ENCODE results near the gene GTF3C4.
A peak's percentile ranks its signal among the peaks of the same experiment; 100 is the strongest.
"Not testable (repeated sequence)": the region's sequence is repeated elsewhere in the genome, so short reads cannot be mapped to it uniquely, and the experiment has no call there.

The GTF3C4 gene

GRCh38 chr9:132708239-132708638, 38.0 kb downstream of the GTF3C4 start:
- no peak for DNase-seq

DNA sequence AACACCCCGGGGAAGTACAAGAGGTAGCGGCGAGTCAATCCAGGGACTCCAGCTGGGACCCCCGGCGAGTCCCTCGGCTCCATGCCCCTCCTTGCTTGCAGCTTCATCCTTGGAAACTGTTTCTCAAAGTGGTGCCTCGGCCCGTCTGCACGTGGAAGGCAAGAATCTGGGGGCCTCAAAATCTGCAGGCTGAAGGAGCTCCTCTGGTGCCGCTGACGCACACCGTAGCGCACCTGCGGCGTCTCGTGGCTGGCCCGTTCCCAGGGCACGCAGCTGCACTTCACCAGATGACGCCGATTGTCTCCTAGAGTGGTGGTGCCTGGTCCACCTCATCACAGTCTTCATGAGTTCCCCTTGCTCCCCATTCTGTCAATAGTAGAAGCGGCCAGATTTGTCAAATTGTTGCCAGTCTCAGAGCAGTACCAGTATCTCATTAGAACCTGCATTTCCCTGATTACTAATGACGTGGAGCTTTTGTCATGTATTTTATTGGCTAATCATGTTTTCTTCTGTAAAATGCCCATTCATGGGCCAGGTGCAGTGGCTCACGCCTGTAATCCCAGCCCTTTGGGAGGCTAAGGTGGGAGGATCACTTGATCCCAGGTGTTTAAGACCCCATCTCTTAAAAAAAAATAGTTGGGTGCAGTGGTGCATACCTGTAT, 38.6 kb downstream of the GTF3C4 start:
- DNase-seq: no peak

DNA sequence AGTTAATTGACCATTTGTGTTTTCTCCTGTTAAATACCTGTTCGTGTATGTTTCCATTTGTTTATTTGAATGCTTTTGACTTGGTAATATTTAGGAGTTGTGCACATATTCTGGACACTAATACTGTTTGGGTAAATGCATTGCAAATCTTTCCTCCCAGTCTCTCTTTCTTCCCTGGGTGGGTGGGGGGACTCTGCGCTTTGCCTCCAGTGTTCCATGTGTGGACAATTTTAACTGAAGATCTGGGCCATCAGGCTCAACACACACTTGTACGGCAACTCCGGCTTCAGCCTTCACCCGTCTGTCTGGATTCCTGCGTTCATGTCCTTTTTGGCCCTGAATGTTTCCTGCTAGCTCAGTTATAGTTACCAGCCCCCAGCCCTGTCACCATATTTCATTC, 40.1 kb downstream of the GTF3C4 start:
- no peak for DNase-seq

DNA sequence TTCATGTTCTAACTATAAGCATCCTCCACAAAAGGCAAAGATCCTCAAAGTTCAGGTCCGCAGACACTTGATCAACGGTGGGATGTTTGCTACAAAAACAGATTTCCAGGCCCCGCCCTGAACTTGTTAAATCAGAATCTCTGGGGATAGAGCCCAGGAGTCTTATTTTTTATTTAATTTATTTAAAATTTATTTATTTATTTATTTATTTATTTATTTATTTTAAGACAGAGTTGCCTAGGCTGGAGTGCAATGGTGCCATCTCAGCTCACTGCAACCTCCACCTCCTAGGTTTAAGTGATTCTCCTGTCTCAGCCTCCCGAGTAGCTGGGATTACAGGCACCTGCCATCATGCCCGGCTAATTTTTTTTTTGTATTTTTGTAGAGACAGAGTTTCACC, 40.9 kb downstream of the GTF3C4 start:
- DNase-seq: not testable (repeated sequence)

DNA sequence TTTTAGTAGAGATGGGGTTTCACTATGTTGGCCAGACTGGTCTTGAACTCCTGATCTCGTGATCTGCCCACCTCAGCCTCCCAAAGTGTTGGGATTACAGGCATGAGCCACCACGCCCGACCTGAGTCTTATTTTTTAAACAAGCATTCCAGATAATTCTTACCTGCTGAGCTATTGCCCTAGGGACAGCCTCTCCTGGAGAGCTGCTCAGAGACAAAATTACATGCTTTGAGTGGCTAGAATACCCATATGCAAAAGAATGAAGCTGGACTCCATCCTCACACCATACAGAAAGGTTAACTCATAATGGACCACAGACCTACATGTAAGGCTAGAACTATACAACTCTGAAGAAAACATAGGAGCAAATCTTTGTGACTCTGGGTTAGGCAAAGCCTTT, 41.6 kb downstream of the GTF3C4 start:
- no peak for DNase-seq

DNA sequence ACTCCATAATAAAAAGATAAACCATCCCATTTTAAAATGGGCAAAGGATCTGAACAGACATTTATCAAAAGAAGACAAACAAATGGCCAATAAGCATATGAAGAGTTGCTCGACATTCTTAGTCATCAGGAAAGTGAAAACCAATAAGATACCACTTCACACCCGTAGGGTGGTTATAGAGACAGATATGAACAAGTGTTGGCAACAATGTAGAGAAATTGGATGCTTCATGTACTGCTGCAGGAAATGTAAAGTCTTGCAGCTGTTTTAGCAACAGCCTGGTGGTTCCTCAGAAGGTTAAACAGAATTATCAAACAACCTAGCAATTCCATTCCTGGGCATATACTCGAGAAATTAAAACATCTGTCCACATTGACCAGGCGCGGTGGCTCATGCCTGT, 42.5 kb downstream of the GTF3C4 start:
- DNase-seq: no peak

- no peak for DNase-seq
Observed at GRCh38 chr9:132716007-132716406, 45.7 kb downstream of the GTF3C4 start.

GRCh38 chr9:132717326-132717945, 47.2 kb downstream of the GTF3C4 start:
- DNase-seq: no peak

DNA sequence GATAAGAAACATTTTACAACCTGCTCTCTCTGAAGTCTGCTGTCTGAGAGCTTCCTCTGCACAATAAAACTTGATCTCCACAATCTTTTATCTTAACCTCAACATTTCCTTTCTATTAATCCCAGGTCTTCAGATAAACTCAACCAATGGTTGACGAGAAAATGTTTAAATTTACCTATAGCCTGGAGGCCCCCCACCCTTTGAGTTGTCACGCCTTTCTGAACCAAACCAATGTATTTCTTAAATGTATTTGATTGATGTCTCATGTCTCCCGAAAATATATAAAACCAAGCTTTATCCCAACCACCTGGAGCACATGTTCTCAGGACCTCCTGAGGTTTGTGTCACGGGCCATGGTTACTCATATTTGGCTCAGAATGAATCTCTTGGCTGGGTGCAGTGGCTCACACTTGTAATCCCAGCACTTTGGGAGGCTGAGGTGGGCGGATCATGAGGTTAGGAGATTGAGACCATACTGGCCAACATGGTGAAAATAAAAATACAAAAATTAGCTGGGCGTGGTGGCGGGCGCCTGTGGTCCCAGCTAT, 48.2 kb downstream of the GTF3C4 start:
- DNase-seq: not testable (repeated sequence)

DNA sequence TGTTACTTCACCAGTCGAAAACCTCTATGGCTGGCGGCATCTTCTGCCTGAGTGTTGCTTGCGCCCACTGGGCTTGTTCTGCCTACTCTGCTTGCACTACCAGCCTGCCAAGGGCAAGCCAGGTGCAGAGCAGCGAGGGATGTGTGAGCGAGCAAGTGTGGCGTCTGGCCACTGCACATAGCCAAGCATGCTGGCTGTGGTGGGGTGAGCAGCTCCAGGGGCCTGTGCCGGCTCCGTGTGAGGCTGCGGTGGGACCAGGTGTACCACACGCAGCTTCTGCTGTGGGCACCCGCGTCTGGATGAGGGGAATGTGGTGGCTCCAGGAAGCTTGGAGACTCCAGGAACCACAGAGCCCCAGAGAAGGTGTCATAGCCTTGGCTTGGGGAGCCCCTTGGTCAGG, 51.4 kb downstream of the GTF3C4 start:
- no peak for DNase-seq

GRCh38 chr9:132722564-132723065, 52.4 kb downstream of the GTF3C4 start:
- DNase-seq: no peak

GRCh38 chr9:132723809-132724208, 53.5 kb downstream of the GTF3C4 start:
- DNase-seq: no peak

DNA sequence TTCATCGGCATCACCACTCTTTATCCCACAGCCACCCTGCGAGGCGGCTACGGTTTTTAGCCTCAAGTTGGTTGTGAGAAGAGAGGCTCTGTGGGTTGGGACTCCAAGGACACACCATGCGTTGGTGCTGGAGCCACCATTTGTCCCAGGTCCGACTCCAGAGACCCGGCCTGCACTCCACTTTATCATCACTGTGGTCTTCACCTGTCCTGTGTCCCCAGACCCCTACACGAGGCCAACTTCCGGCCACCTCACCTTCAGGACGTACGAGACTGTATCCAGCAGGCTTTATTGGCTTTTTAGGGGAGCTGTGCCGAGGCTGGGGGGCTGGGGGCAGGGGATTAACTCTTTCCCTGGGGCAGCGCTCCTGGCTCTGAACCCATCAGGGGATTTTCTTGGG, 55.0 kb downstream of the GTF3C4 start:
- DNase-seq: no peak

DNA sequence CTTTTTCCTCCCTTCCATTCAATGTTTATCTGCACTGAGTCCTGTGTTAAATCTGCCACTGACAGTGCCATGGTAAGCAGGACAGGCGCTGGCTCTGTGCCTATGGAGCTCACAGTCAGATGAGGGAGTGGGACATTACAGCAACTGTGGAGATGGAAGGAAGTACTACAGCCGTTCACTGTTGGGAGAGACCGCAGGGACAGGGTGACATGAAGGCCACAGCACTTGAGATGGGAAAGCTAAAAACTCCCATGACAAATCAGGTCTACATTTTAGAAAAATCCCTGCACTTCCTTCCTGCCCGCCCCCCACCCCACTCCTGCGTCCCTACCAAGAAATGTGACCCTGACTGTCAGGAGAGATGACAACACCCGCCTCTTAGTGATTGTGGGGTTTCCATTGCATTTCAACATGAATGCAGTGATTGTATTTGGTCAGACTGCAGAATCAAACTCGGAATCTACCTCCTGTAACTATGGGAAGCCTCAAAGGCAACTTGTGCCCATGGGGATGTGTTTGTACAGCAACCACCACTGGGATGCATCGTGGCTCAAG, 56.4 kb downstream of the GTF3C4 start:
- no peak for DNase-seq

GRCh38 chr9:132728071-132728470, 57.8 kb downstream of the GTF3C4 start:
- DNase-seq: no peak

DNA sequence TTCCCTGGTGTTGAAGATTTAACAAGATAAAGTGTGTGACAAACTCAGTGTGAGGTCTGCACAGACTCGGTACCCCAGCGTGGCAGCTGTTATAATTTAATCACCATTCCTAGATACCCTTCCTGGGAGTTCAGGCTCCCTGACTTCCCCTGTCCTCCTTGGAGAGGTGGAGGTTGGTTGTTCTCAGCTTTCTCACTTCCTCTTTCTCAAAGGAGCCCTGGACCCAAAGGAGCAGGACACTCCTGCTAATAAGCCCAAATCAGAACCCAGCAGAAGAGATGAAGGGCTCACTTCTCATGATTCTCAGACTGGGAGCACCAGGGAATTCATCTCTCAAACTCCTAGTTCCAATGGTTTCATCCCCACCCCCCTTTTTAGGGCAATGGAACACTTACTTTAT, 58.2 kb downstream of the GTF3C4 start:
- no peak for DNase-seq

- DNase-seq: no peak
Observed at GRCh38 chr9:132729235-132729890, 59.1 kb downstream of the GTF3C4 start.

DNA sequence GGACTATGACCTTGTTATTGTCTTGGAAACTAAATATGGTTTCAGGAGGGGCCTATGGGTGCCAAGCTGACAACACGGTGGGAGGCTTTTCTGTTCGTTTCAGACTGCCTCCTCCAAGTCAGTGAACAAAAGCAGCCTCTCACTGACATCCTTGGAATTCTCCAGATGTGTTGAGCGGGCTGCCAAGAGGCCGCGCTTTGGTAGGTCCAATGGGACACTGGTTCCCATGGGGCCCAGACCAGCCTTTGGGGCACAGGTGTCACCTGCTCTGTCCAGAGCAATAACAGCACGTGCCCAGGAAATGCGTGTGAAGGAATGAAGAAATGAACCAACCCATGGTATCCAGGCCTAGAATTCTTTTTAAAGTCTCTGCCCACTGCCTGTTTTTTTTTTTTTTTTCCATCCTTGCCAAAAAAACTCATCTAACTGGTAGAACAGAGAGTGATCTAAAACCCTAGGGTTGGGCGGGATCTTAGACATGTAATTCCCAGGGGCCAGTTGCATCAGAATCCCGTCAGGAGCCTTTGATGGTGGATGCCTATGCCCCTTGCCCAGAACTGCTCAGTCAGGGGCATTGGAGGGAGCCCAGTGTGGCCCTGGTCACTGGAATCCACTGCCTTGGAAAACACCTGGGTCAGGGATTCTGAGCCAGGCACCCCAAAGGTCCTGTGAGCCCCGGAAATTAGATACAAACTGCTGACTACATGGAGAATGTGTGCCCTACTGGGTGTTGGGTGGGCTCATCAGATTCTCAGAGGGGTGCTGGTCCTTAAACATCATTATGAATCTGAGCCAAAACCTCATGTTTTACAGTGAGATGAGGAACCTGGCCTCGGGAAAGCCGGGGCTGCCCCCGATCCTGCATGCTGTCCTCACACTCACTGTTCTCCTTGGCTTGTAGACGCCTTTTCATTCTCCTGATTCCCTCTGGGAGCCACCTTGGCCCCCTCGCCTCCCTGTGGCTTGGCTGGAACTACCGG, 60.1 kb downstream of the GTF3C4 start:
- DNase-seq: no peak

GRCh38 chr9:132731230-132731629, 61.0 kb downstream of the GTF3C4 start:
- DNase-seq: no peak

DNA sequence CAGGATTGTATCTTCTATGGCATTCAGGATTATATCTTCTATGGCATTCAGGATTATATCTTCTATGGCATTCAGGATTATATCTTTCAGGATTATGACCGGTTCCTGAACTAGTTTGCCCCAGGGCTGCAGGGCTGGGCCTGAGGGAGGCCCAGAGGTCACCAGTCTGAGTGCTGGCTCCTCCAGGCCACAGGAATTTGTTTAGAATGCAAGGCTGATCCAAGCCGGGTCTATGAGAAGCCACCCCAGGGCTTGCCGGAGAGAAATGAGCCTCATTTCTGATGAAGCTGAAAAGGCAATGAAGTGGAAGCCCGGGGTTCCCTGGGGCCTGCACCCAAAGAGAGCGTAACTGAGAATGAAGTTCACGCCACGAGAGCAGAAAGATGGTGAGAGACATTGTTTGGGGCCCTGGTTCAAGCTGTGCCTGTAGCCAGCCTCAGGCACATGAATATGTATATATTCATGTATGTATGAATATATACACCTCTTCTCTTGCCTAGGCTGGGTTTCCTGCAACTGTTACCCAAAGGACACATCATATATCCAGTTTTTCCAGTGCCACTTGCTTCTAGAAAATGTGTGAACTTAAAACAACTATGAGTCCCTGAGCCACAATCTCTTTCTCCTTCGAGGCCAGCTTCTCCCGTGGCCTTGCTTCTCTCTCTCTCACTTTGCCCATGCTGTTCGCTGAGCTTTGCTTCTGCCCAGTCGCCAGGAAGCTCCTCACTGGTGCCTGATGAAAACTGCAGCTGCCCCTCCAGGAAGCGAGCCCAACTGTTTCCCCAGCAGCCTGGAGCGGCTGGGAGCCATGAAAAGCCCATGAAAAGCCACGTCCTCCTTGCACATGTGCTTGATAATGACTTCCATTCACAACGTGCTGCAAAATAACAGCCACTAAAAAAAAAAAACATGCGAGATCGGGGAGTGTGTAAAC, 62.3 kb downstream of the GTF3C4 start:
- peak; percentile 34 for DNase-seq

- DNase-seq: peak; percentile 25
Observed at GRCh38 chr9:132733260-132733815, 63.1 kb downstream of the GTF3C4 start.

Data from DMS153 (cell line).